Liver (tissue), 9 donors: ENCODE results near the gene TMEM223. TPM values are rescaled to one million over a fixed set of nuclear protein-coding genes. Genes with fewer than 3 reads are reported as not detected.
A peak's percentile ranks its signal among the peaks of the same experiment; 100 is the strongest.

ENCODE experiments used
- DNase-seq: peaks from one replicate; pipeline ENCODE4 v3.0.0-alpha.2; 2017; ENCODE audit warnings: low spot score
- H3K27ac ChIP-seq, 2 donors: one replicate each; pipeline ENCODE4 v1.7.0; 2013; ENCODE audit warnings: inconsistent platforms in 2 of 2, low read length in 2 of 2, control low read depth in 1 of 2, low read depth in 1 of 2, mild to moderate bottlenecking in 1 of 2
- H3K27me3 ChIP-seq, 4 donors: one replicate each; pipeline versions ENCODE4 v1.6.1 to v1.7.0; 2013; ENCODE audit warnings: low read length in 3 of 4, inconsistent platforms in 1 of 4, mild to moderate bottlenecking in 1 of 4, moderate library complexity in 1 of 4; ENCODE audit not compliant: control insufficient read depth in 4 of 4, insufficient read depth in 4 of 4
- H3K36me3 ChIP-seq, 4 donors: one replicate each; pipeline versions ENCODE4 v1.6.1 to v1.7.0; 2013; ENCODE audit warnings: low read length in 3 of 4, mild to moderate bottlenecking in 3 of 4, low read depth in 1 of 4, moderate library complexity in 1 of 4; ENCODE audit not compliant: control insufficient read depth in 4 of 4, insufficient read depth in 3 of 4
- H3K4me1 ChIP-seq, 4 donors: one replicate each; pipeline versions ENCODE4 v1.6.1 to v1.7.0; 2013; ENCODE audit warnings: low read length in 3 of 4, mild to moderate bottlenecking in 3 of 4, moderate library complexity in 1 of 4; ENCODE audit not compliant: control insufficient read depth in 4 of 4, insufficient read depth in 4 of 4
- H3K4me3 ChIP-seq, 3 donors: one replicate each; pipeline versions ENCODE4 v1.6.1 to v1.7.0; 2013; ENCODE audit warnings: low read length in 3 of 3, control low read depth in 1 of 3, low read depth in 1 of 3, mild to moderate bottlenecking in 1 of 3
- H3K9ac ChIP-seq, 2 donors: one replicate each; pipeline ENCODE4 v1.7.0; 2013; ENCODE audit warnings: low read length in 2 of 2, mild to moderate bottlenecking in 2 of 2, moderate library complexity in 2 of 2, control low read depth in 1 of 2, low read depth in 1 of 2
- H3K9me3 ChIP-seq, 4 donors: one replicate each; pipeline versions ENCODE4 v1.6.1 to v1.7.0; 2013; ENCODE audit warnings: low read length in 3 of 4; ENCODE audit not compliant: control insufficient read depth in 4 of 4
- EGR1 ChIP-seq, 2 donors: IDR thresholded peaks; 2 replicates each; pipeline ENCODE4 v1.6.1; 2016 to 2018; ENCODE audit warnings: antibody characterized with exemption in 2 of 2, low read depth in 2 of 2
- FOXA1 ChIP-seq: IDR thresholded peaks from 2 replicates; pipeline ENCODE4 v1.6.1; 2016; ENCODE audit warnings: antibody characterized with exemption
- FOXA2 ChIP-seq: IDR thresholded peaks from 2 replicates; pipeline ENCODE4 v1.6.1; 2016; ENCODE audit warnings: antibody characterized with exemption
- GABPA ChIP-seq, 2 donors: IDR thresholded peaks in 1 of 2; conservative IDR thresholded peaks in 1 of 2; 2 replicates each; pipeline ENCODE4 v1.6.1; 2016; ENCODE audit warnings: antibody characterized with exemption in 2 of 2, mild to moderate bottlenecking in 1 of 2, moderate library complexity in 1 of 2
- HNF4A ChIP-seq, 2 donors: conservative IDR thresholded peaks; 2 replicates each; pipeline ENCODE4 v1.6.1; 2016; ENCODE audit warnings: antibody characterized with exemption in 2 of 2, mild to moderate bottlenecking in 2 of 2
- HNF4G ChIP-seq: IDR thresholded peaks from 2 replicates; pipeline ENCODE4 v1.6.1; 2016; ENCODE audit warnings: antibody characterized with exemption
- JUND ChIP-seq, 2 donors: IDR thresholded peaks; 2 replicates each; pipeline ENCODE4 v1.6.1; 2016; ENCODE audit warnings: antibody characterized with exemption in 2 of 2
- NR2F2 ChIP-seq: IDR thresholded peaks from 2 replicates; pipeline ENCODE4 v1.6.1; 2016; ENCODE audit warnings: antibody characterized with exemption
- RAD21 ChIP-seq, 2 donors: IDR thresholded peaks; 2 replicates each; pipeline ENCODE4 v1.6.1; 2016; ENCODE audit warnings: antibody characterized with exemption in 2 of 2, mild to moderate bottlenecking in 2 of 2
- RXRA ChIP-seq, 2 donors: IDR thresholded peaks; 2 replicates each; pipeline ENCODE4 v1.6.1; 2017 to 2018; ENCODE audit warnings: antibody characterized with exemption in 2 of 2, mild to moderate bottlenecking in 1 of 2
- SP1 ChIP-seq: IDR thresholded peaks from 2 replicates; pipeline ENCODE4 v1.6.1; 2018; ENCODE audit warnings: antibody characterized with exemption, mild to moderate bottlenecking
- TAF1 ChIP-seq: conservative IDR thresholded peaks from 2 replicates; pipeline ENCODE4 v1.6.1; 2016; ENCODE audit warnings: antibody characterized with exemption, mild to moderate bottlenecking
- YY1 ChIP-seq: IDR thresholded peaks from 2 replicates; pipeline ENCODE4 v1.6.1; 2016; ENCODE audit warnings: antibody characterized with exemption, mild to moderate bottlenecking
- WGBS: extraction: QIAGEN DNeasy Blood & Tissue Kit; methylation state at CpG from one replicate; pipeline ENCODE4 v1.1.7; 2013; 5-methylcytosine and 5-hydroxymethylcytosine counted together
- polyA plus RNA-seq, 2 donors: library from polyadenylated mRNA; stranded (reverse) in 1 of 2; unstranded in 1 of 2; fragments of 200-250 nt in 1 of 2; fragments of >200 nt in 1 of 2; fragmentation: Nextera tagmentation in 1 of 2; extraction: Ambion mirVana in 1 of 2; gene quantifications; one replicate each; pipeline versions ENCODE4 v1.2.1 to v1.2.3, GENCODE V29; 2013 to 2015
- total RNA-seq, 2 donors: library from RNA; depleted of rRNA; stranded (reverse); fragments of >200 nt; gene quantifications; one replicate each; pipeline ENCODE4 v1.2.3, GENCODE V29; 2014
- TF ChIP-seq, protein P1 (sequence below): fragments of 150-350 bp; IDR thresholded peaks from 2 replicates; pipeline ENCODE4 v1.5.1; 2017; ENCODE audit warnings: improper control_type of control experiment, low read depth, low read length; ENCODE audit not compliant: missing input control
- TF ChIP-seq, protein P2 (sequence below): IDR thresholded peaks from 2 replicates; pipeline ENCODE4 v1.6.1; 2016; ENCODE audit warnings: antibody characterized with exemption
- TF ChIP-seq, protein P3 (sequence below): IDR thresholded peaks from 2 replicates; pipeline ENCODE4 v1.6.1; 2016; ENCODE audit warnings: antibody characterized with exemption
- TF ChIP-seq, protein P4 (sequence below): IDR thresholded peaks from 2 replicates; pipeline ENCODE4 v1.6.1; 2016; ENCODE audit warnings: antibody characterized with exemption
- TF ChIP-seq, protein P5 (sequence below): IDR thresholded peaks from 2 replicates; pipeline ENCODE4 v1.6.1; 2016; ENCODE audit warnings: antibody characterized with exemption, mild to moderate bottlenecking
- donor health status: healthy.
- donor health status: healthy.
- donor health status: healthy.
- donor health status: healthy.
- donor health status: healthy.

TMEM223 gene
- total and polyA plus RNA-seq, 4 donors = 9.2 to 23.8 (median 13.0) TPM

DNA sequence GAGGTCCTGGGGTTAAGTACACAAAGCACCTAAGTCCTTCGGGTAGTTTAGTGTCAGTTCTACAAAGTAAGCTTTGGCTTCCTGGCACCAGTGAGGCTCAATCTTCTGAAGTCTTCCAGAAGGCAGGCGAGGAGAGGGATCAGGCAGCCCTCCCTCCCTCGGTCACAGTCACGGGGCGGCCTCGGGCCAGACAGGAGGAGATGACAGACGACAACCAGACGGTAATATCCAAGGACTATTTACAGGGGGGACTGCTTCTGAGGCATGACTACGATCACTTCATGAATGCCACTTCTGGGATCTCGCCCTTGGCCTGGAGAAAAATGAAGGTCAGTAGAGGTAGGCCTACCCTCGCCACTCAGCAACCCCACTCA lies 383 bp upstream of the TMEM223 start:
- no peak for DNase-seq

More for the DNA sequence above, 383 bp upstream of the TMEM223 start:
- no peak overlapping the region for H3K9ac ChIP-seq
- H3K27me3 ChIP-seq = no peaks in the 10 kb centered on the region
- TF ChIP-seq, protein P1, sequence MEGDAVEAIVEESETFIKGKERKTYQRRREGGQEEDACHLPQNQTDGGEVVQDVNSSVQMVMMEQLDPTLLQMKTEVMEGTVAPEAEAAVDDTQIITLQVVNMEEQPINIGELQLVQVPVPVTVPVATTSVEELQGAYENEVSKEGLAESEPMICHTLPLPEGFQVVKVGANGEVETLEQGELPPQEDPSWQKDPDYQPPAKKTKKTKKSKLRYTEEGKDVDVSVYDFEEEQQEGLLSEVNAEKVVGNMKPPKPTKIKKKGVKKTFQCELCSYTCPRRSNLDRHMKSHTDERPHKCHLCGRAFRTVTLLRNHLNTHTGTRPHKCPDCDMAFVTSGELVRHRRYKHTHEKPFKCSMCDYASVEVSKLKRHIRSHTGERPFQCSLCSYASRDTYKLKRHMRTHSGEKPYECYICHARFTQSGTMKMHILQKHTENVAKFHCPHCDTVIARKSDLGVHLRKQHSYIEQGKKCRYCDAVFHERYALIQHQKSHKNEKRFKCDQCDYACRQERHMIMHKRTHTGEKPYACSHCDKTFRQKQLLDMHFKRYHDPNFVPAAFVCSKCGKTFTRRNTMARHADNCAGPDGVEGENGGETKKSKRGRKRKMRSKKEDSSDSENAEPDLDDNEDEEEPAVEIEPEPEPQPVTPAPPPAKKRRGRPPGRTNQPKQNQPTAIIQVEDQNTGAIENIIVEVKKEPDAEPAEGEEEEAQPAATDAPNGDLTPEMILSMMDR = no peak
- no peak for TF ChIP-seq TAF1
- TF ChIP-seq NR2F2 = no peak
- TF ChIP-seq, protein P2, sequence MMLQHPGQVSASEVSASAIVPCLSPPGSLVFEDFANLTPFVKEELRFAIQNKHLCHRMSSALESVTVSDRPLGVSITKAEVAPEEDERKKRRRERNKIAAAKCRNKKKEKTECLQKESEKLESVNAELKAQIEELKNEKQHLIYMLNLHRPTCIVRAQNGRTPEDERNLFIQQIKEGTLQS = no peak
- TF ChIP-seq, protein P3, sequence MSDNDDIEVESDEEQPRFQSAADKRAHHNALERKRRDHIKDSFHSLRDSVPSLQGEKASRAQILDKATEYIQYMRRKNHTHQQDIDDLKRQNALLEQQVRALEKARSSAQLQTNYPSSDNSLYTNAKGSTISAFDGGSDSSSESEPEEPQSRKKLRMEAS = no peak
- TF ChIP-seq HNF4G = no peak
- TF ChIP-seq RXRA (IDR thresholded peaks at IDR 0.05) = no peak
- no peak for TF ChIP-seq JUND (IDR thresholded peaks at IDR 0.05)
- TF ChIP-seq, protein P4, sequence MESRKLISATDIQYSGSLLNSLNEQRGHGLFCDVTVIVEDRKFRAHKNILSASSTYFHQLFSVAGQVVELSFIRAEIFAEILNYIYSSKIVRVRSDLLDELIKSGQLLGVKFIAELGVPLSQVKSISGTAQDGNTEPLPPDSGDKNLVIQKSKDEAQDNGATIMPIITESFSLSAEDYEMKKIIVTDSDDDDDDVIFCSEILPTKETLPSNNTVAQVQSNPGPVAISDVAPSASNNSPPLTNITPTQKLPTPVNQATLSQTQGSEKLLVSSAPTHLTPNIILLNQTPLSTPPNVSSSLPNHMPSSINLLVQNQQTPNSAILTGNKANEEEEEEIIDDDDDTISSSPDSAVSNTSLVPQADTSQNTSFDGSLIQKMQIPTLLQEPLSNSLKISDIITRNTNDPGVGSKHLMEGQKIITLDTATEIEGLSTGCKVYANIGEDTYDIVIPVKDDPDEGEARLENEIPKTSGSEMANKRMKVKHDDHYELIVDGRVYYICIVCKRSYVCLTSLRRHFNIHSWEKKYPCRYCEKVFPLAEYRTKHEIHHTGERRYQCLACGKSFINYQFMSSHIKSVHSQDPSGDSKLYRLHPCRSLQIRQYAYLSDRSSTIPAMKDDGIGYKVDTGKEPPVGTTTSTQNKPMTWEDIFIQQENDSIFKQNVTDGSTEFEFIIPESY = no peak
- no peak for TF ChIP-seq FOXA1
- no peak for TF ChIP-seq HNF4A (conservative IDR thresholded peaks at IDR 0.05)
- no peak for TF ChIP-seq EGR1 (IDR thresholded peaks at IDR 0.05; ENCODE audit: low read depth in 2 of 2)
- no peak for TF ChIP-seq FOXA2
- TF ChIP-seq GABPA (IDR thresholded peaks at IDR 0.05 in 1 of 2, conservative IDR thresholded peaks at IDR 0.05 in 1 of 2) = no peak
- TF ChIP-seq, protein P5, sequence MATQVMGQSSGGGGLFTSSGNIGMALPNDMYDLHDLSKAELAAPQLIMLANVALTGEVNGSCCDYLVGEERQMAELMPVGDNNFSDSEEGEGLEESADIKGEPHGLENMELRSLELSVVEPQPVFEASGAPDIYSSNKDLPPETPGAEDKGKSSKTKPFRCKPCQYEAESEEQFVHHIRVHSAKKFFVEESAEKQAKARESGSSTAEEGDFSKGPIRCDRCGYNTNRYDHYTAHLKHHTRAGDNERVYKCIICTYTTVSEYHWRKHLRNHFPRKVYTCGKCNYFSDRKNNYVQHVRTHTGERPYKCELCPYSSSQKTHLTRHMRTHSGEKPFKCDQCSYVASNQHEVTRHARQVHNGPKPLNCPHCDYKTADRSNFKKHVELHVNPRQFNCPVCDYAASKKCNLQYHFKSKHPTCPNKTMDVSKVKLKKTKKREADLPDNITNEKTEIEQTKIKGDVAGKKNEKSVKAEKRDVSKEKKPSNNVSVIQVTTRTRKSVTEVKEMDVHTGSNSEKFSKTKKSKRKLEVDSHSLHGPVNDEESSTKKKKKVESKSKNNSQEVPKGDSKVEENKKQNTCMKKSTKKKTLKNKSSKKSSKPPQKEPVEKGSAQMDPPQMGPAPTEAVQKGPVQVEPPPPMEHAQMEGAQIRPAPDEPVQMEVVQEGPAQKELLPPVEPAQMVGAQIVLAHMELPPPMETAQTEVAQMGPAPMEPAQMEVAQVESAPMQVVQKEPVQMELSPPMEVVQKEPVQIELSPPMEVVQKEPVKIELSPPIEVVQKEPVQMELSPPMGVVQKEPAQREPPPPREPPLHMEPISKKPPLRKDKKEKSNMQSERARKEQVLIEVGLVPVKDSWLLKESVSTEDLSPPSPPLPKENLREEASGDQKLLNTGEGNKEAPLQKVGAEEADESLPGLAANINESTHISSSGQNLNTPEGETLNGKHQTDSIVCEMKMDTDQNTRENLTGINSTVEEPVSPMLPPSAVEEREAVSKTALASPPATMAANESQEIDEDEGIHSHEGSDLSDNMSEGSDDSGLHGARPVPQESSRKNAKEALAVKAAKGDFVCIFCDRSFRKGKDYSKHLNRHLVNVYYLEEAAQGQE = no peak
- no peak for TF ChIP-seq YY1
- no peak for TF ChIP-seq SP1
- no peak for TF ChIP-seq RAD21 (IDR thresholded peaks at IDR 0.05)
- WGBS = 41% methylated on average over 11 of the region's 11 CpGs
- peaks cover 5 to 46% (median 29%) of the 10 kb centered on the region in 4 donors for H3K36me3 ChIP-seq
- H3K4me1 ChIP-seq = peaks cover 0 to 41% (median 34%) of the 10 kb centered on the region in 4 donors
- H3K4me3 ChIP-seq = no peak overlapping the region
- peak overlapping the region; percentile 49 to 85 for H3K27ac ChIP-seq
- no peaks in the 10 kb centered on the region for H3K9me3 ChIP-seq
